Measurements from ENCODE around the gene EVL.
"Not testable (repeated sequence)": the region's sequence is repeated elsewhere in the genome, so short reads cannot be mapped to it uniquely, and the experiment has no call there.

GRCh38 chr14:100181876-100182551, 116.8 kb downstream of the EVL start:
- TF ChIP-seq ZNF274 (IDR thresholded peaks at IDR 0.05; ENCODE audit: low read depth, low read length); YY1 (IDR thresholded peaks at IDR 0.05; ENCODE audit: insufficient read depth, insufficient read length); SUZ12 (IDR thresholded peaks at IDR 0.05; ENCODE audit: extremely low read depth, insufficient read depth, insufficient read length): not testable (repeated sequence)
